Activated CD8-positive, alpha-beta T cell treated with anti-CD3 and anti-CD28 coated beads, Interleukin-2, amount 10 ng/mL, durations not matched to agents 7 days and 5 days (primary cell): ENCODE data around the gene TGFB2. TPM values are rescaled to one million over a fixed set of nuclear protein-coding genes. Genes with fewer than 3 reads are reported as not detected.

Source experiments
- ATAC-seq: fragments of 150-1000 bp; cut with Tn5 transposase; one replicate; pipeline ENCODE4 v1.10.0; 2021; ENCODE audit warnings: moderate library complexity
- CTCF ChIA-PET: fragments of 350-600 bp; sonication (Branson Sonifier 250); formaldehyde crosslinking; loops from one replicate; lab custom pipeline; 2021; ENCODE audit warnings: antibody characterized with exemption; lab: Charles Lee
- POLR2A ChIA-PET: fragments of 350-600 bp; sonication (Branson Sonifier 250); formaldehyde crosslinking; loops from one replicate; lab custom pipeline; 2021; ENCODE audit warnings: antibody characterized with exemption; lab: Charles Lee
- DNase-seq: peaks from one replicate; pipeline ENCODE4 v3.0.0-alpha.2; 2020
- H3K27ac Mint-ChIP-seq: one replicate; pipeline ENCODE4 v1.8.0; 2021; ENCODE audit warnings: mild to moderate bottlenecking, mixed read lengths
- H3K27me3 Mint-ChIP-seq: one replicate; pipeline ENCODE4 v1.8.0; 2021; ENCODE audit warnings: low read depth, mixed read lengths
- H3K36me3 Mint-ChIP-seq: one replicate; pipeline ENCODE4 v1.8.0; 2021; ENCODE audit warnings: low read depth, mixed read lengths
- H3K4me1 Mint-ChIP-seq: one replicate; pipeline ENCODE4 v1.8.0; 2021; ENCODE audit warnings: low read depth, mixed read lengths
- H3K4me3 Mint-ChIP-seq: one replicate; pipeline ENCODE4 v1.8.0; 2021; ENCODE audit warnings: mild to moderate bottlenecking, mixed read lengths
- H3K9me3 Mint-ChIP-seq: one replicate; pipeline ENCODE4 v1.8.0; 2022; ENCODE audit warnings: mixed read lengths; ENCODE audit not compliant: insufficient read depth
- total RNA-seq, 2 experiments: library from RNA; stranded (reverse); gene quantifications; one replicate each; pipeline ENCODE4 v1.2.3, GENCODE V29; 2021

The TGFB2 gene
- total RNA-seq, 2 experiments from 2014 or later: not detected

DNA sequence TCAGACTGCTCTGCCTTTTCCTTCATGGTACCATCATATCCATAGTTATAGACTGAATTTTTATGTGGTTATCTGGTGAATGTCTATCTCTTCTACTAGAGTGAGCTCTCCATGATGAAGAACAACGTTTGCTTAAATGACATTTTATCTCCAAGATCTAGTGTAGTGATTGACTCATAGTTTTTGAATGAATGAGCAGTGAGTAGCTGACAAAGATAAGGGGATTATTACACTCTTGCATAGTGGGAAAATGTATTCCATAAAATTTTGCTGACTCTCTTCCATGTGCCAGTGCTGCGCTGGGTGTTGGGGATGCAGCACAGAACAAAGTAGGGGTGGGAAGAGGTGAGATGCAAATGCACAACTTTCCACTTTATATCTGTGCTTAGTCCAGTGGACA is 147.7 kb downstream of the TGFB2 start:
- POLR2A ChIA-PET: no interaction called here
- Mint-ChIP-seq H3K4me1 (no peaks in the 10 kb centered on the region), H3K36me3 (no peaks in the 10 kb centered on the region), H3K4me3 (no peak overlapping the region), H3K9me3 (no peaks in the 10 kb centered on the region), H3K27ac (no peak overlapping the region), H3K27me3 (peaks cover 3% of the 10 kb centered on the region)
- CTCF ChIA-PET: no interaction called here
- DNase-seq (no peak), ATAC-seq (no peak)

DNA sequence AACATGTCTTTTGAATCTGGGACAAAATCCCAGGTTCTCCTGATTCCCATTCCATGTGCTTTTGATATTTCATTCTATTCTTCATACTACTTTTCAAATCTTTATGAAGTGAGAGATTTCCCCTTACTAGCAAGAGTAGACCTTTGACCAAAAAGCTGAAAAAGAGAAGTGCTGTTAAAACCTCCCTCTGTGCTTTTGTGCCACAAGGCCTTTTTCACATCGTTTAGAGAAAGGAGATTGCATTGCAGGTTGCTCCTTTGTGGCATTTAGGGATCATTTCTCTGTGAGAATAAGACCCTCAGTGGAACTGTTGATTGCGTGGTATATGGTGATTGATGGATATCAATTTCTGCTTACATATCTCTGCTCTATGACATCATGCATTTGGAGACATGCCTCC is 148.8 kb downstream of the TGFB2 start:
- H3K4me1 Mint-ChIP-seq: no peaks in the 10 kb centered on the region
- peaks cover 3% of the 10 kb centered on the region for H3K27me3 Mint-ChIP-seq
- no peaks in the 10 kb centered on the region for H3K36me3 Mint-ChIP-seq

More for the DNA sequence above, 148.8 kb downstream of the TGFB2 start:
- DNase-seq: no peak
- CTCF ChIA-PET: no interaction called here
- no peak for ATAC-seq
- Mint-ChIP-seq H3K4me3 (no peak overlapping the region), H3K9me3 (no peaks in the 10 kb centered on the region), H3K27ac (no peak overlapping the region)
- POLR2A ChIA-PET: no interaction called here

Other genes starting within 250 kb of the TGFB2 start
- 10 to 100 TPM; 13.4 to 15.7 TPM for gene RRP15, start 60.0 kb upstream of the TGFB2 start, total RNA-seq